ENCODE measurements around the gene GATA3. TPM values are rescaled to one million over a fixed set of nuclear protein-coding genes. Genes with fewer than 3 reads are reported as not detected.

GATA3 gene
- total and polyA plus RNA-seq, 2 of the 8 experiments (the other 6 are each of a cell fraction or from before 2014, with no cell fraction given): 0.02 to 0.43 TPM

DNA sequence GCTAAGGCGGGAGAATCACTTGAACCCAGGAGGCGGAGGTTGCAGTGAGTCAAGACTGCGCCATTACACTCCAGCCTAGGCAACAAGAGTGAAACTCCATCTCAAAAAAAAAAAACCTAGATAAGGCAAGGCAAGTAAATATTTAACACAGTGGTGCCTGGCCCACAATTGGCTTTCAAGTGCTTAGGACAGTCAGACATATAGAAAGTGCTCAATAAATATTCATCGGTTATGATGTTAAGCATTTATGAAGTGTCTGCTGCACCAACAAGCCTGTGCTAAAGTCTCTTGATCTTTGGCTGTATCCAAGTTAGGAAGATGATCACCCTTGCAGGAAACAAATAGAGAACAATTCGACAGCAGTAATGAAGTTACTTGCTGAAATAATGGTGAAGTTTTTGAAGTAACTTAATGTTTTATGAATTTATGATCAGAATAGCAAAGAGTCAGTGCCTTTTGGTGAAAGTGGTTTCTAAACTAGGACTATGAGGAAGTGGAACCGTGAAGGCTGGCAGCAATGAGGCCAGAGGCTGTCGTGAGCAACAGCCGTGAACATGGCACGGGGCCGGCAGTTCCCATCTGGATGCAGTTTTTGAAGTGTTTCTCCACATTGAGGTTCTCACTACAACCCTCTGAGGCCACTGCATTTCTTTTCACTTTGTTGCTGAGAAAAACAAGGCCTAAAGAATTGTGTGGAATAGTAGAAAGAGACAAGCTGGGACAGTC, 48.1 kb upstream of the GATA3 start:
- Histone ChIP-seq H3K27ac (ENCODE audit: low read depth, low read length) (no peak overlapping the region), H3K4me3 (ENCODE audit: extremely low read depth in 1 of 4, insufficient read depth in 2 of 4, low read depth in 3 of 4, low read length in 4 of 4) (no peak overlapping the region), H2BK20ac (ENCODE audit: low read length) (no peak overlapping the region), H3K18ac (ENCODE audit: extremely low read depth, low read length) (no peak overlapping the region), H3K79me2 (ENCODE audit: control insufficient read depth in 1 of 2, insufficient read depth in 2 of 2, low read length in 2 of 2) (no peaks in the 10 kb centered on the region), H3K4ac (replicated peaks; ENCODE audit: insufficient read length, low read depth, low read length) (no peak overlapping the region), H2AFZ (ENCODE audit: low read length) (no peak overlapping the region), H4K5ac (ENCODE audit: insufficient read length, low read depth, low read length) (no peak overlapping the region), H3K56ac (replicated peaks; ENCODE audit: insufficient read length, low read depth, low read length) (no peak overlapping the region), H3K23me2 (ENCODE audit: low read depth, low read length) (no peaks in the 10 kb centered on the region), H2AK5ac (ENCODE audit: low read depth, low read length) (no peak overlapping the region), H3K4me1 (replicated peaks in 1 of 4; ENCODE audit: control insufficient read depth in 3 of 4, insufficient read depth in 4 of 4, low read length in 3 of 4) (no peaks in the 10 kb centered on the region), H3K36me3 (ENCODE audit: control insufficient read depth in 2 of 4, insufficient read depth in 4 of 4, low read length in 3 of 4) (no peaks in the 10 kb centered on the region; a peak in 1 of 8 replicates), H3K14ac (ENCODE audit: insufficient read length) (no peak overlapping the region), H3K23ac (ENCODE audit: insufficient read length) (no peak overlapping the region), H4K20me1 (replicated peaks in 1 of 2; ENCODE audit: control insufficient read depth in 1 of 2, insufficient read depth in 2 of 2, low read length in 2 of 2) (no peaks in the 10 kb centered on the region), H3K9ac (replicated peaks in 1 of 4; ENCODE audit: extremely low read depth in 1 of 4, low read depth in 3 of 4, low read length in 3 of 4) (no peak overlapping the region), H2BK5ac (ENCODE audit: low read depth, low read length) (no peak overlapping the region), H3K27me3 (replicated peaks in 1 of 4; ENCODE audit: control insufficient read depth in 3 of 4, extremely low read depth in 1 of 4, insufficient read depth in 3 of 4, low read length in 3 of 4) (no peaks in the 10 kb centered on the region), H2BK120ac (replicated peaks; ENCODE audit: low read depth, low read length) (no peak overlapping the region), H3K79me1 (ENCODE audit: low read depth, low read length) (no peaks in the 10 kb centered on the region), H4K8ac (ENCODE audit: extremely low read depth, insufficient read depth, low read length) (no peak overlapping the region), H4K91ac (replicated peaks; ENCODE audit: insufficient read length, low read length) (no peak overlapping the region), H2BK12ac (ENCODE audit: low read depth, low read length) (no peak overlapping the region), H2BK15ac (ENCODE audit: low read length) (no peak overlapping the region), H3K9me3 (ENCODE audit: insufficient read depth in 2 of 2, low read depth in 1 of 2, low read length in 1 of 2) (0 out of 4 replicates have a peak, but pooled peaks cover 0 to 3% of the 10 kb centered on the region in 2 experiments), H3K4me2 (ENCODE audit: insufficient read depth in 1 of 2, low read depth in 2 of 2, low read length in 2 of 2) (no peak overlapping the region)
- TF ChIP-seq BACH1 (IDR thresholded peaks at IDR 0.05; ENCODE audit: low read length) (no peak), RAD21 (IDR thresholded peaks at IDR 0.05 in 1 of 2, conservative IDR thresholded peaks at IDR 0.05 in 1 of 2; ENCODE audit: low read depth in 2 of 2, low read length in 2 of 2) (no peak)
- 92% methylated on average over 10 of the region's 10 CpGs; no CpG with 5 or more reads in 1 of the 2 experiments for WGBS, 2 experiments (ENCODE audit: extremely low coverage in 1 of 2, insufficient coverage in 1 of 2, insufficient read length in 1 of 2, insufficient replicate concordance in 2 of 2, low coverage in 1 of 2, low lambda C conversion rate in 2 of 2, missing lambda C conversion rate in 1 of 2)
- no peak for FAIRE-seq
- POLR2A ChIA-PET (ENCODE audit: partially characterized antibody): interaction anchor here (0.6 kb wide), 1 partner anchor 255 kb away, joined by 3 read pairs; no protein-coding TSS in a partner anchor
- CTCF ChIA-PET (ENCODE audit: partially characterized antibody): no interaction called here
- no peak for DNase-seq (ENCODE audit: low read depth in 1 of 2, low spot score in 2 of 2)

Data from H1 (cell line).